NCI-H146 treated with DMSO at 0.1 percent for 48 hours (cell line): ENCODE data around the gene TGFBR1.

Source experiments
- DNase-seq: peaks from one replicate; lab custom pipeline; 2025; ENCODE audit not compliant: unreplicated experiment; lab: John Stamatoyannopoulos, UW

Gene TGFBR1

GRCh38 chr9:99105152-99106043 lies 485 bp downstream of the TGFBR1 start:
- peak; percentile 6 for DNase-seq

GRCh38 chr9:99106044-99106375 lies 1.1 kb downstream of the TGFBR1 start:
- DNase-seq = no peak

GRCh38 chr9:99107421-99107820 lies 2.5 kb downstream of the TGFBR1 start:
- no peak for DNase-seq

GRCh38 chr9:99108131-99108530 lies 3.2 kb downstream of the TGFBR1 start:
- no peak for DNase-seq

- no peak for DNase-seq
Observed at GRCh38 chr9:99109522-99109921, 4.6 kb downstream of the TGFBR1 start.

- no peak for DNase-seq
Observed at GRCh38 chr9:99112750-99113413, 8.0 kb downstream of the TGFBR1 start.

GRCh38 chr9:99113414-99114048 lies 8.6 kb downstream of the TGFBR1 start:
- DNase-seq = no peak

- no peak for DNase-seq
Observed at GRCh38 chr9:99114049-99114440, 9.1 kb downstream of the TGFBR1 start.

GRCh38 chr9:99114846-99115500 lies 10.1 kb downstream of the TGFBR1 start:
- DNase-seq = no peak

- DNase-seq = no peak
Observed at GRCh38 chr9:99116003-99116411, 11.1 kb downstream of the TGFBR1 start.

- DNase-seq = no peak
Observed at GRCh38 chr9:99118782-99119466, 14.0 kb downstream of the TGFBR1 start.

- no peak for DNase-seq
Observed at GRCh38 chr9:99119976-99120655, 15.2 kb downstream of the TGFBR1 start.

- no peak for DNase-seq
Observed at GRCh38 chr9:99121604-99122003, 16.7 kb downstream of the TGFBR1 start.

GRCh38 chr9:99124534-99125255 lies 19.8 kb downstream of the TGFBR1 start:
- no peak for DNase-seq

- no peak for DNase-seq
Observed at GRCh38 chr9:99125446-99125845, 20.5 kb downstream of the TGFBR1 start.

GRCh38 chr9:99126312-99126711 lies 21.4 kb downstream of the TGFBR1 start:
- DNase-seq = no peak

GRCh38 chr9:99127356-99128132 lies 22.6 kb downstream of the TGFBR1 start:
- DNase-seq = no peak

GRCh38 chr9:99128133-99128406 lies 23.2 kb downstream of the TGFBR1 start:
- no peak for DNase-seq

- DNase-seq = no peak
Observed at GRCh38 chr9:99129091-99129490, 24.2 kb downstream of the TGFBR1 start.
